ENCODE results near the gene PRKACA. TPM values are rescaled to one million over a fixed set of nuclear protein-coding genes. Genes with fewer than 3 reads are reported as not detected.

Gene PRKACA
- polyA plus RNA-seq, 2 of the 4 experiments (the other 2 are of a cell fraction): 10.0 to 40.9 TPM

DNA sequence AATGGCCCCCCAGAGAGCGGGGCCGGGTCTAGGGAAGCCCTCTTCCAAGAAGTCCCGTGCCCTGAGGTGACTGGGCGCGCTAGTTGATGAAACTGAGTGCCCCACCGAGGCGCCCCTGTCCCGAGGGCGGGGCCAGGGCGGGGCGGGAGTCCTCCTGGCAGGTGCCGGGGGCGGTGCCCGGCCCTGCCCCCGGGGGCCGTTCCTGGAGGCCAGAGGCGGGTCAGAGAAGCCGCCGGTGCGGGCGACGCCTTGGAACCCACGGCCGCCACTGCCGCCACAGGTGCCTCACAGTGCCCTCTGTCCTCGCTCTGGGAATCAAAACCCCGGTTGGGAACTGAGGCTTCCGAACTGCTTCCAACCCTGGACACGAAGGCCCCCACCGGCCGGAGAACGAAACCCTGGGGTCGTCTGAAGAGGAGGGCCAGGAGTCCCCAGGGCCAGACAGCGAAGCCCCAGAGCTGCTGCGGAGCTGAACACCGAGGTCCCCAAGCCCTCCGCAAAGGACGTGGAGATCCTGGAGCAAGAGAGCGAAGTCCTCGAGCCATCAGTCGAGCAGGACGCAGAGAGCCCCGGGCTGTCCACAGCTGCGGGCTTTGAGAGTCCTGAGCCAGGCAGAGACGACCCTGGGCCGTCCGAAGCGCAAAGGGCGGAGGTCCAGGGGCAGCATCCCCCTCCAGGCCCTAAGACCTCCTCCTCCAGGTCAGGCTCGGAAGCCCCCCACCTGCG is 44.9 kb downstream of the PRKACA start, which contains the start of gene MISP3:
Gene MISP3 (plus strand): TSS at position 252 of the 726 bp plus-strand sequence. CDS start 524 bp downstream, outside the sequence.
- peak; percentile 48 to 53 for ATAC-seq
- peak in 1 of 2 experiments; percentile 49 for DNase-seq (ENCODE audit: low read depth in 1 of 2, low spot score in 1 of 2)
- ChIA-PET CTCF (interaction anchor here (0.5 to 5.6 kb wide), 36 partner anchors 10 to 313 kb away, joined by 3 to 93 read pairs (median 4); partner anchors contain the start of genes C19orf67, IL27RA, NANOS3 and PALM3), POLR2A (interaction anchor here (0.7 to 1.2 kb wide), 7 partner anchors 14 to 190 kb away, joined by 3 to 5 read pairs (median 3); partner anchors contain the start of genes ASF1B, IL27RA and RFX1)
- no peaks in the 10 kb centered on the region for H3K9me3 ChIP-seq
- H3K4me3 ChIP-seq: peak within 1 kb of the TSS; percentile 83
- no CpG with 5 or more reads among the region's 51 CpGs for WGBS (ENCODE audit: missing lambda C conversion rate)
- no peak for TF ChIP-seq ZNF302 (CRISPR knock-in tag; IDR thresholded peaks at IDR 0.05)
- TF ChIP-seq POLR2AphosphoS2 (conservative IDR thresholded peaks at IDR 0.05; ENCODE audit: low read length): no peak
- peak; percentile 74; the same call in 1 of the 2 replicates for TF ChIP-seq RNF2 (IDR thresholded peaks at IDR 0.05; ENCODE audit: borderline replicate concordance, low read depth)
- TF ChIP-seq, protein P1, sequence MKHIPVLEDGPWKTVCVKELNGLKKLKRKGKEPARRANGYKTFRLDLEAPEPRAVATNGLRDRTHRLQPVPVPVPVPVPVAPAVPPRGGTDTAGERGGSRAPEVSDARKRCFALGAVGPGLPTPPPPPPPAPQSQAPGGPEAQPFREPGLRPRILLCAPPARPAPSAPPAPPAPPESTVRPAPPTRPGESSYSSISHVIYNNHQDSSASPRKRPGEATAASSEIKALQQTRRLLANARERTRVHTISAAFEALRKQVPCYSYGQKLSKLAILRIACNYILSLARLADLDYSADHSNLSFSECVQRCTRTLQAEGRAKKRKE (CRISPR knock-in tag; IDR thresholded peaks at IDR 0.05; ENCODE audit: low read depth): no peak
- no peak for TF ChIP-seq RARB (CRISPR knock-in tag; IDR thresholded peaks at IDR 0.05)
- H3K4me1 ChIP-seq: peaks cover 4% of the 10 kb centered on the region; the same call in 1 of the 3 replicates
- H3K27ac ChIP-seq: peak within 1 kb of the TSS; percentile 94 to 99
- no peak for FAIRE-seq
- peak within 1 kb of the TSS; percentile 99 for H3K4me2 ChIP-seq

GRCh38 chr19:14070268-14071050 is 47.1 kb downstream of the PRKACA start:
- CTCF ChIA-PET: interaction anchor here (0.8 to 5.6 kb wide), 12 partner anchors 11 to 208 kb away, joined by 3 to 93 read pairs (median 6); partner anchors contain the start of genes ASF1B, C19orf67, IL27RA and PALM3
- WGBS (ENCODE audit: missing lambda C conversion rate): 96% methylated on average over 42 of the region's 43 CpGs
- no peak overlapping the region for H3K27ac ChIP-seq

GRCh38 chr19:14066134-14066533 is 51.4 kb downstream of the PRKACA start:
- 49% methylated on average over 2 of the region's 2 CpGs for WGBS (ENCODE audit: missing lambda C conversion rate)
- CTCF ChIA-PET: no interaction called here

More at GRCh38 chr19:14070268-14071050, 47.1 kb downstream of the PRKACA start:
- no peak overlapping the region for H3K4me2 ChIP-seq
- no peak overlapping the region for H3K4me3 ChIP-seq
- H3K4me1 ChIP-seq: peaks cover 3% of the 10 kb centered on the region; the same call in 1 of the 3 replicates
- FAIRE-seq (no peak), DNase-seq (ENCODE audit: low read depth in 1 of 2, low spot score in 1 of 2) (no peak), ATAC-seq (no peak)
- TF ChIP-seq HES2 (IDR thresholded peaks at IDR 0.05) (no peak), CHD4 (IDR thresholded peaks at IDR 0.05; ENCODE audit: borderline replicate concordance) (no peak), SMC3 (IDR thresholded peaks at IDR 0.05) (no peak), KDM5A (IDR thresholded peaks at IDR 0.05) (no peak), CEBPB (IDR thresholded peaks at IDR 0.05) (no peak), FOSB (CRISPR knock-in tag; IDR thresholded peaks at IDR 0.05) (no peak), HDAC2 (IDR thresholded peaks at IDR 0.05) (no peak), ZNF302 (CRISPR knock-in tag; IDR thresholded peaks at IDR 0.05) (no peak)
- no peaks in the 10 kb centered on the region for H3K9me3 ChIP-seq
- POLR2A ChIA-PET: interaction anchor here (0.7 kb wide), 1 partner anchor 29 kb away, joined by 3 read pairs; no protein-coding TSS in a partner anchor

More at GRCh38 chr19:14066134-14066533, 51.4 kb downstream of the PRKACA start:
- Histone ChIP-seq H3K9me3 (no peaks in the 10 kb centered on the region), H3K4me3 (no peak overlapping the region), H3K4me2 (no peak overlapping the region), H3K27ac (no peak overlapping the region), H3K4me1 (peaks cover 9% of the 10 kb centered on the region; the same call in 1 of the 3 replicates)
- ATAC-seq (no peak), FAIRE-seq (no peak), DNase-seq (ENCODE audit: low read depth in 1 of 2, low spot score in 1 of 2) (no peak)
- TF ChIP-seq GATA3 (IDR thresholded peaks at IDR 0.05; ENCODE audit: borderline replicate concordance) (no peak), MAX (IDR thresholded peaks at IDR 0.05) (no peak), PHF8 (IDR thresholded peaks at IDR 0.05; ENCODE audit: borderline replicate concordance, low read depth) (no peak), JUNB (IDR thresholded peaks at IDR 0.05) (no peak), MYC (IDR thresholded peaks at IDR 0.05; ENCODE audit: borderline replicate concordance, low read length) (no peak), HOXB5 (CRISPR knock-in tag; IDR thresholded peaks at IDR 0.05) (no peak), POLR2AphosphoS2 (conservative IDR thresholded peaks at IDR 0.05; ENCODE audit: low read length) (no peak), ESRRA (IDR thresholded peaks at IDR 0.05; ENCODE audit: borderline replicate concordance, low read length) (no peak), FOXS1 (CRISPR knock-in tag; IDR thresholded peaks at IDR 0.05) (no peak), MAZ (IDR thresholded peaks at IDR 0.05; ENCODE audit: borderline replicate concordance, low read depth, low read length) (no peak), HOXB13 (CRISPR knock-in tag; IDR thresholded peaks at IDR 0.05; ENCODE audit: low read depth) (no peak), CHD2 (IDR thresholded peaks at IDR 0.05; ENCODE audit: low read length, partially characterized antibody) (no peak), SREBF2 (IDR thresholded peaks at IDR 0.05) (no peak)
- TF ChIP-seq, protein P2, sequence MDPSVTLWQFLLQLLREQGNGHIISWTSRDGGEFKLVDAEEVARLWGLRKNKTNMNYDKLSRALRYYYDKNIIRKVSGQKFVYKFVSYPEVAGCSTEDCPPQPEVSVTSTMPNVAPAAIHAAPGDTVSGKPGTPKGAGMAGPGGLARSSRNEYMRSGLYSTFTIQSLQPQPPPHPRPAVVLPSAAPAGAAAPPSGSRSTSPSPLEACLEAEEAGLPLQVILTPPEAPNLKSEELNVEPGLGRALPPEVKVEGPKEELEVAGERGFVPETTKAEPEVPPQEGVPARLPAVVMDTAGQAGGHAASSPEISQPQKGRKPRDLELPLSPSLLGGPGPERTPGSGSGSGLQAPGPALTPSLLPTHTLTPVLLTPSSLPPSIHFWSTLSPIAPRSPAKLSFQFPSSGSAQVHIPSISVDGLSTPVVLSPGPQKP (IDR thresholded peaks at IDR 0.05; ENCODE audit: low read depth, low read length): no peak
- POLR2A ChIA-PET: no interaction called here

All from A549 (cell line).